GM21526 (cell line): ENCODE data around the gene AP4S1.
"Not testable (repeated sequence)": the region's sequence is repeated elsewhere in the genome, so short reads cannot be mapped to it uniquely, and the experiment has no call there.

Experiments used
- ATAC-seq: cut with Tn5 transposase; IDR thresholded peaks from one replicate; pipeline ENCODE4 v1.9.1; 2021; ENCODE audit warnings: moderate library complexity; ENCODE audit not compliant: unreplicated experiment, low FRiP score

The AP4S1 gene

GRCh38 chr14:31004007-31004406 lies 21.4 kb upstream of the AP4S1 start:
- not testable (repeated sequence) for ATAC-seq

GRCh38 chr14:31006703-31007102 lies 18.7 kb upstream of the AP4S1 start:
- no peak for ATAC-seq

- no peak for ATAC-seq
These were observed 15.4 kb upstream of the AP4S1 start for GRCh38 chr14:31009836-31010574.

GRCh38 chr14:31010935-31011334 lies 14.5 kb upstream of the AP4S1 start:
- ATAC-seq: no peak

GRCh38 chr14:31013841-31014240 lies 11.6 kb upstream of the AP4S1 start:
- ATAC-seq: no peak

GRCh38 chr14:31018057-31018645 lies 7.3 kb upstream of the AP4S1 start:
- ATAC-seq: no peak

- no peak for ATAC-seq
These were observed 4.4 kb upstream of the AP4S1 start for GRCh38 chr14:31020834-31021575.

GRCh38 chr14:31021576-31021949 lies 3.9 kb upstream of the AP4S1 start:
- ATAC-seq: no peak

- no peak for ATAC-seq
These were observed 3.1 kb upstream of the AP4S1 start for GRCh38 chr14:31022386-31022785.

GRCh38 chr14:31024010-31024480 lies 1.4 kb upstream of the AP4S1 start:
- ATAC-seq: no peak

- ATAC-seq: no peak
These were observed 677 bp upstream of the AP4S1 start for GRCh38 chr14:31024577-31025366.

GRCh38 chr14:31026077-31026449 lies 614 bp downstream of the AP4S1 start, which contains the start of gene STRN3:
Gene STRN3 (minus strand): TSS chr14:31026379. CDS start chr14:31026185, 194 bp downstream.
- peak; percentile 22 for ATAC-seq

- ATAC-seq: peak; percentile 80
These were observed 1.2 kb downstream of the AP4S1 start for GRCh38 chr14:31026450-31027235.

- ATAC-seq: no peak
These were observed 2.4 kb downstream of the AP4S1 start for GRCh38 chr14:31027847-31028246.

GRCh38 chr14:31029016-31029970 lies 3.8 kb downstream of the AP4S1 start:
- no peak for ATAC-seq

GRCh38 chr14:31030469-31030868 lies 5.0 kb downstream of the AP4S1 start:
- ATAC-seq: no peak

- no peak for ATAC-seq
These were observed 11.1 kb downstream of the AP4S1 start for GRCh38 chr14:31036552-31036951.

GRCh38 chr14:31037709-31038221 lies 12.3 kb downstream of the AP4S1 start:
- no peak for ATAC-seq
